CD4-positive, alpha-beta T cell treated with Interleukin-12 subunit alpha and Interleukin-12 subunit beta, for 1 hour (primary cell): ENCODE measurements around the gene SCUBE1.

ENCODE experiments used
- DNase-seq: peaks from one replicate; pipeline ENCODE4 v3.0.0-alpha.2; 2020

SCUBE1 gene

GRCh38 chr22:43210631-43211515, 132.3 kb downstream of the SCUBE1 start:
- DNase-seq, result no peak

DNA sequence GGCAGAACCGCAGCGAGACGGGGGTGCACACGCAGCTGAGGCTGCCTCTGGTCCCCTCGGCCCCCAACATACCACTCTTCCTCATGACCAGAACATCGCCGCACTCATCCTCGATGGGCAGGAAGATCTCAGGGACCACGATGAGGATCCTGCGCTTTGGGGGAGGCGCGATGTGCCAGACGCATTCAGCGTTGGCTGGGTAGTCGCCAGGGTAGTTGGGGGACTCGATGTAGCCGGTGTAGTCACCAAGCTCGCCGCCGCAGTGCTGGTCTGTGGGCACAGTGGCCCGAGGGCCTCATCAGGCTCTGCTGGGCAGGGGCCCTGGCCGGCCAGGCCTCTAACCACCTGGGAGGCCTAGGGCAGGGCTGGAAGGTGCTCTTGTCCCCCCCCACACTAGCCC, 133.2 kb downstream of the SCUBE1 start:
- DNase-seq, result no peak

GRCh38 chr22:43209523-43209890, 133.7 kb downstream of the SCUBE1 start:
- DNase-seq, result no peak

GRCh38 chr22:43208703-43209522, 134.3 kb downstream of the SCUBE1 start:
- no peak for DNase-seq

DNA sequence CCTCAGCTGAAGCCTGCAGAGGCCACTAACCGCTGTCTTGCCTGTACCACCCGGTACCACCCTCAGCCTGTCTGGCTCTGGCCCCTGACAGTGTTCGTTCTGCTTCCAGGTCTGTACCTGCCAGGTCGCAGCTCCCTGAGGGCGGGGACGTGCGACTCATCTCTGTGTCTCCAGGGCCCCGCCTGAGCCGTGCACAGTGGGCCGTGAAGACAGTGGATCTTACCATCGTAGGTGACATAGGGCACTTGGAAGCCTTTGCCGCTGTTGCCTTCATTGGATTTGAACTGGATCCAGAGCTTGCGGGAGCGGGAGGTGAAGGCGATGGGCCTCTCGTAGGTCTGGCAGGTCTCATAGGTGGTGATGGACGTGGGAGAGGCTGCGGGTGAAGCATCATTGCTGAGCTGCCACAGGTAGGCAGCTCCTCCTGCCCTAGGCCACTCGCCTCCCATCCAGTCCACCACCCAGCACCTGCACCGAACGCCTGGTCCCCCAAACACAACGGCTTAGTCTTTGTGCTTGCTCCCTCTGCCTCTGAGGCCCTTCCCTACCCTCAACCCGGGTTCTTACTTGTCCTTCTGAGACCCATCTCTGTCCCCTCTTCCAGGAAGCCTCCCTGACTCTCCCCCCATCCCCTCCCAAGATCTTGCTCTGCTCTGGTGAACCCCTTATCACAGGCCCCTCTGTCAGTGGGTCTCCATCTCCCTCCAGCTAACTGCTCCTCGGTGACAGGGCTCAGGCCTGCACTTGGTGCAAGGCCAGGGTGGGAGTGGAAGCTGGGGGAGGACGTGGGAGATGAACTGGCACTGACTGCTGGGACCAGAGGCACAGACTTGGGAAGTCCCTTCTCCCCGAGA, 135.1 kb downstream of the SCUBE1 start:
- no peak for DNase-seq

- no peak for DNase-seq
These were observed 135.8 kb downstream of the SCUBE1 start for GRCh38 chr22:43207386-43207785.

DNA sequence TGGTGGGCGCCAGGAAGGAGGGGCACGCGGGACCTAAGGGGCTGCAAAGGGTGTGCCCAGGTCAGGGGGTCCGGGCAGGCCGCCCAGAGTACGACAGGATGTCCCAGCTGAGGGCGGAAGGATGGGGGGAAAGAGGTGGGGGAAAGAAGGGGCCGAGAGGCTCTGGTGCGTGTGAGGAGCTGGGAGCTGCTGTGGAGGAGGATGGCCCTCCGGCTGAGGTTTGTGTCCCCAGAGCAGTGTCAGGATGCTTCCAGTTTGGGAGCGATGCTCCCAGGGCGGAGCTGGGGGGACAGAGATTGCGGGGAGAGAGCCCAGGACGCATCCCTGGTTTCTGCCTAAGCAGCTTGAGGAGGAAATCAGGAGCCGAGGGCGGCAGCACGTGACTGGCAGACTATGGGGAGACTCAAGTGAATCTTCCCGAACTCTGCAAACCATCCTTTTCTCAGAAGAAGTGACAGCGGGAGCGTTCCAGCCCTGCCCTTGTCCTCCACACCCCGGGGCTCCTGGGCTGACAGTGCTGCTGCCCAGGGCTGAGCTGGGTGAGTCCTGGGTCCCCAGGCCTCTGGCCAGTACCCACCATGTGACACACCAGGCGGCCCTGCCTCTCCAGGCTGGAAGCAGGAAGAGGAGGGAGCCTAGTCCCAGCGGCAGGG, 136.5 kb downstream of the SCUBE1 start:
- no peak for DNase-seq

DNA sequence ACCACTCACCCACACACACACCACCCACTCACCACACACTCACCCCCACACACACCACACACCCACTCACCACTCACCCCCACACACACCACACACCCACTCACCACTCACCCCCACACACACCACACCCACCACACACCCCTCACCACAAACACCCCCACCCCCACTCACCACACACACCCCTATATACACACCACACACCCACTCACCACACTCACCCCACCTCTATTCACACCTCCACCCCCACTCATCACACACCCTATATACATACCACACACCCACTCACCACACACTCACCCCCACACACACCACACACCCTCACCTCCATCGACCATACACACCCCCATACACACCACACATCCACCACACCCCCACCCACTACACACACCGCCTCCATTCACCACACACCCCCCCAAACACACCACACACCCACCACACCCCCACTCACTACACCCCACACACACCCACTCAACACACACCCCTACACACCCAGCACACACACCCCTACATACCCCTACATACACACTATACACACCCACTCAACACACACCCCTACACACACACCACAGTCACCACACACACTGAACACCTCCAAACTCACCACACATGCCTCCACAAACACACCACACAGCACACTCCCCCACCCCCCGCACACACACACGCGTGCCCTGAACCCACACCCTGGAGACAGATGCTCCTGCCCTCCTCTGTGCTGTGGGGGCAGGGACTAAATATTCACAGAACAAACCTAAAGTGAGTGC, 137.2 kb downstream of the SCUBE1 start:
- DNase-seq, result peak; percentile 56

GRCh38 chr22:43205261-43205691, 137.9 kb downstream of the SCUBE1 start:
- peak; percentile 36 for DNase-seq

GRCh38 chr22:43203471-43203981, 139.6 kb downstream of the SCUBE1 start:
- DNase-seq, result no peak

DNA sequence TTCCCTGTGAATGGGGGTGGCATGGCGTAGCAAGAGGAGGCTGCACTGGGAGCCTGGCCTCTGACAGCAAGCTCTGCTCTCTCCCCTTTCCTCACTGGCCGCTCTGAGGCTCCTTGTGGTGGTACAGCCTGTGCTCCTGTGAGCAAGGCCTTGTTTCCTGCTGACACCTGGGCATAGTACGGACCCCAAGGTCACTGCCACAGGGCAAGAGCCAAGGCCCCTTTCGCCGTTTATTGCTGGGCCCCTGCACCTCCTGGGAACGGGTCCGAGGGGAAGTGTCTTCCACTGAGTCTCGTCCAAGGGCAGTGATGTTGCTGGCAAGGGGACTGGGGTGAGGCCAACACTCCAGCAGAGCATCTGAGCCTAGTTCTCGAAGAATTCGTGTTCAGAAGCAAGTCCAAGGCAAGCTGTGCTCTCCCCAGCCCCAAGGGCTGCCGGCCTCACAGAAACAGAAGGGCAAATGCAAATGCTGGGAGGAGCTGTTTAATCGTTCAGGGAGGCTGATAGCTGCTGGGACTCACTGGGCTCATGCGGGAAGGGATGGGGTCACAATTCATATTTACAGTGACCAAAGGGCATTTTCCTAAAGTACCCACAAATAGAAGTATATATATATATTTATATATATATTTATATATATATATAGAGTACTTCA, 140.3 kb downstream of the SCUBE1 start:
- DNase-seq, result no peak

DNA sequence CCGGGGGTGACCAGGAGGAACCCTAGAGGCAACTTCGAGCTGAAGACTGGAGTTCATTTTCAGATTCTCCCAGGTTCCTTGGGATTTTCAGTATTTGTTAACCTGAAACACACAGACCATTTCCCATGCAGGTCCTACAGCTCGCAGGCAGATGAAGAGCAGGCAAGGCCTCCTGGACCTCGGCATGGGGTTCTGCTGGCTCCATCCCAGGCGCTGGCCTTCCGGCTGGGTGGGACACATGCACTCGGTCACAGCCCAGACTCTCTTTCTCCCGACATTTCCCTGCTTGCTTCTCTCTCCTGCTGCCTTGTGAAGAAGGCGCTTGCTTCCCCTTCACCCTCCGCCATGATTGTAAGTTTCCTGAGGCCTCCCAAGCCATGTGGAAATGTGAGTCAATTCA, 140.8 kb downstream of the SCUBE1 start:
- DNase-seq, result no peak

DNA sequence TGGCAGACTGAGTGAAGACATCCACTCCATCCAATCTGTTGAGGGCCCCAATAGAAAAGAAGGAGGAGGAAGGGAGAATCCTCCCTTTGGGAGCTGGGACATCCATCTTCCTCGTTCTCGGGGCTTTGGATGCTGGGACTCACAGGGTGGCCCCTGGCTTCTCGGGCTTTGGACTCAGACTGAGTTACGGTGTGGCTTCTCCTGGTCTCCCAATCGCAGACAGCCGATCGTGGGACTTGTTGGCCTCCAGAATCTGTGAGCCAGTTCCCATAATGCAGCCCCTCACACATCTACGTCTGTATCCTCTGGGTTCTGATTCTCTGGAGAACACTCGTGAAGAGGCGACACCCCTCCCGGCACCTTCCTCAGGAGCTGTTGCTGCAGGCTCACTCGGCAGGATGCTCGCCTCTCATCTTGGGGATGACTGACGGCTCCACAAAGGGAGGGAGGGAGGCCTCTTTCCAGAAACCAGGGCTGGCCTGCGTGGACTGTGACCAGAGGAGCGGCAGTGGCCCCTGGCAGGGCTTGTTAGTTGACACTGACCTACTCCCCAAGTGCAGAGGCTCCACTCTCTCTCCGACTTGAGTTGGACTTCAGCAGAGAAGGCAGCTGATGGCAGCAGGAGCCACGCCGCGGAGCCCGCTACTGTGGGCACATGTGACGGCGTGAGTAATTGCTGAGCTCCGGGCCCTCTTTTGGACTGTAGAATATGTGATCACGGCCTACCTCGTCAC, 141.5 kb downstream of the SCUBE1 start:
- DNase-seq, result no peak

DNA sequence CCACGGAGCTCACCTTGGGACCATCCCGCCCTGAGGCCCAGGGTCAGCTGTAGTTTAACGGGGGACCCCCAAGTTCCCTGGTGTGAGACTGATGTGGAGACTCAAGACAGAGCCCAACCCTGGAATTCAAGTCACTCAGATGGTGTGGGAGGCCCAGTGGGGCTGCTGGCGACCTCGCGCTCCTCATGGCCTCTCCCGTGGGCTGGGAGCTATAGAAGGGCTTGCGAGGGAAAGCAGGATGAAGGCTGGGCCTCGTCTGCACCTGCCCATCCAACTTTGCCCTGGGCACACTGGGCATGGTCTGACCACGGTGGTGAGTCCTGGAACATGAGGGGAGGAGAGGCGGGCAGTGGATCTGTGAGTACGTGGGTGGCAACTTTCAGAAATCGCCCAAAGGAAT, 142.6 kb downstream of the SCUBE1 start:
- no peak for DNase-seq

DNA sequence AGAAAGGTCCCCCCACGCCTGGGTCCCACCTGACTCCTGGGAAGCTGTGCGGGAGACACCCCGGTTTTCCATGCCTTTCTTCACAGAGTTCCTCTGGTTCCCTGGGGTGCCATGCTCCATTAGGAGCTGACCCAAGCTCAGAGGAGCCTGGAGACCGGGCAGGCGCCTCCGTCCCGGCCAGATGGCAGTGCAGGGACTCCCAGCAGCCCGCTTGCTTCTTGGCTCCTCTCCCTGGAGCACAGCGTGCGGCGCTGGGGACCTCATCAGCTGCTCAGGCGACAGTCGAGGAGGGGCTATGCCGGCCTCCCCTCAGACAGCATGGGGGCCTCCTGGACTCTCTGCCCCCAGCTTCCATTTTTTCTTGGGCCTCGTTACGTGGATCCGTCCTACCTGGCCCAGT, 143.1 kb downstream of the SCUBE1 start:
- DNase-seq, result no peak

DNA sequence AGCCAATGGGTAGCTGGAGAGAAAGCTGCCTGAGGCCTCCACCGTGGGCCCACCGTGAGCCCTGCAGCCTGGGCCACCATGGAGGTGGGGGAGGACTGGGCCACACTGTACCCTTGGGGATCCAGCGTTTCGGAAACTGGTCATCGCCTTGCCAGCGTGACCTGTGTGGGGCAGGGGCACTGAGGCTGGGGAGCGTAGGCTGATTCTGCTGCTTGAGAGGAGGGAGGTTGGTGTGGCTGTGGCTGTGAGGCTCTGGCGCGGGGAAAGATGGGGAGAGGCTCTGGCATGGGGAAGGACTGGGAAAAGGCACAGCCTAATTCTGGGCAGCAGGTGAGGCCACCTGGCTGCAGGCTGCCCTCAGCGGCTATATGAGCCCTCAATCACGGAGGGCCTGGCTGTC, 143.6 kb downstream of the SCUBE1 start:
- DNase-seq, result no peak

- DNase-seq, result no peak
These were observed 144.2 kb downstream of the SCUBE1 start for GRCh38 chr22:43198936-43199335.

- DNase-seq, result no peak
These were observed 145.0 kb downstream of the SCUBE1 start for GRCh38 chr22:43198126-43198525.

GRCh38 chr22:43197271-43197941, 145.8 kb downstream of the SCUBE1 start:
- DNase-seq, result no peak

DNA sequence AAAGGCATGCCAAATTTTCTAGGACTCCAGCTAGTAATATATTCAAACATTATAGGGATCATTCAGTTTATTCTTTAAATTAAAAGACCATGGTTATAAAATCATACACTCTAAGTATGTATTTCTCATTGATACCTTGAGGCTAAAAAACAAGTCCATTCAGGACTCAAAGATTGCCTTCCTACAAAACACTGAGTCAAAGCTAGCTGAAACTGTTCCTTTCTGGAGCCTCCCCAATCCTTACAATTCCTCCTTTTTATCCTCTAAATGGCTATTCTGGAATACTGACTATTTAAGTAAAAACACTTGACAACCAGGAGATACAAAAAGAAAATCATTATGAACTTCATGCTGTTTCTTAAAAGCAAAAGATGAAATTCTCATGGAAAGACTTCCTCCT, 151.3 kb downstream of the SCUBE1 start:
- DNase-seq, result no peak
